ENCODE results near the gene ARL5B. TPM values are rescaled to one million over a fixed set of nuclear protein-coding genes. Genes with fewer than 3 reads are reported as not detected.

ARL5B gene
- total and polyA plus RNA-seq, 2 of the 8 experiments (the other 6 are each of a cell fraction or from before 2014, with no cell fraction given) = 8.4 to 52.1 TPM

GRCh38 chr10:18649364-18649959 lies 9.8 kb upstream of the ARL5B start:
- H3K23me2 ChIP-seq (ENCODE audit: low read depth, low read length) = peaks cover 5% of the 10 kb centered on the region; the same call in 1 of the 2 replicates
- no peak overlapping the region for H2AFZ ChIP-seq (ENCODE audit: low read length)
- H2AK5ac ChIP-seq (ENCODE audit: low read depth, low read length) = no peak overlapping the region
- H3K79me2 ChIP-seq (ENCODE audit: control insufficient read depth in 1 of 2, insufficient read depth in 2 of 2, low read length in 2 of 2) = peaks cover 0 to 36% of the 10 kb centered on the region in 2 experiments; a peak in 2 of 4 replicates
- H2BK120ac ChIP-seq (replicated peaks; ENCODE audit: low read depth, low read length) = no peak overlapping the region
- WGBS, 2 experiments (ENCODE audit: extremely low coverage in 1 of 2, insufficient coverage in 1 of 2, insufficient read length in 1 of 2, insufficient replicate concordance in 2 of 2, low coverage in 1 of 2, low lambda C conversion rate in 2 of 2, missing lambda C conversion rate in 1 of 2) = 86% methylated on average over 7 of the region's 7 CpGs; no CpG with 5 or more reads in 1 of the 2 experiments
- no peak overlapping the region for H2BK5ac ChIP-seq (ENCODE audit: low read depth, low read length)
- no peak overlapping the region for H2BK12ac ChIP-seq (ENCODE audit: low read depth, low read length)
- no peak overlapping the region for H4K5ac ChIP-seq (ENCODE audit: insufficient read length, low read depth, low read length)
- no peaks in the 10 kb centered on the region; a peak in 2 of 7 replicates for H3K4me1 ChIP-seq (replicated peaks in 1 of 4; ENCODE audit: control insufficient read depth in 3 of 4, insufficient read depth in 4 of 4, low read length in 3 of 4)
- no peaks in the 10 kb centered on the region for H3K27me3 ChIP-seq (replicated peaks in 1 of 4; ENCODE audit: control insufficient read depth in 3 of 4, extremely low read depth in 1 of 4, insufficient read depth in 3 of 4, low read length in 3 of 4)
- no peak overlapping the region for H3K18ac ChIP-seq (ENCODE audit: extremely low read depth, low read length)
- no peaks in the 10 kb centered on the region for H3K9me3 ChIP-seq (ENCODE audit: insufficient read depth in 2 of 2, low read depth in 1 of 2, low read length in 1 of 2)
- H4K8ac ChIP-seq (ENCODE audit: extremely low read depth, insufficient read depth, low read length) = no peak overlapping the region; the same call in 1 of the 2 replicates
- H3K27ac ChIP-seq (ENCODE audit: low read depth, low read length) = no peak overlapping the region
- no peak overlapping the region for H3K9ac ChIP-seq (replicated peaks in 1 of 4; ENCODE audit: extremely low read depth in 1 of 4, low read depth in 3 of 4, low read length in 3 of 4)
- FAIRE-seq (no peak), DNase-seq (ENCODE audit: low read depth in 1 of 2, low spot score in 2 of 2) (no peak)
- H4K20me1 ChIP-seq (replicated peaks in 1 of 2; ENCODE audit: control insufficient read depth in 1 of 2, insufficient read depth in 2 of 2, low read length in 2 of 2) = no peaks in the 10 kb centered on the region
- no peak overlapping the region for H3K56ac ChIP-seq (replicated peaks; ENCODE audit: insufficient read length, low read depth, low read length)
- ChIA-PET POLR2A (ENCODE audit: partially characterized antibody) (no interaction called here), CTCF (ENCODE audit: partially characterized antibody) (interaction anchor here (0.6 kb wide), 1 partner anchor 153 kb away, joined by 5 read pairs; no protein-coding TSS in a partner anchor)
- H3K4ac ChIP-seq (replicated peaks; ENCODE audit: insufficient read length, low read depth, low read length) = no peak overlapping the region
- H3K36me3 ChIP-seq (ENCODE audit: control insufficient read depth in 2 of 4, insufficient read depth in 4 of 4, low read length in 3 of 4) = peaks cover 0 to 21% (median 0%) of the 10 kb centered on the region in 4 experiments; a peak in 3 of 8 replicates
- H2BK15ac ChIP-seq (ENCODE audit: low read length) = no peak overlapping the region
- no peak overlapping the region for H3K14ac ChIP-seq (ENCODE audit: insufficient read length)
- no peak overlapping the region for H2BK20ac ChIP-seq (ENCODE audit: low read length)
- TF ChIP-seq NRF1 (IDR thresholded peaks at IDR 0.05; ENCODE audit: low read depth, low read length) (no peak), EZH2 (IDR thresholded peaks at IDR 0.05; ENCODE audit: low read depth, low read length, severe bottlenecking) (no peak), CTCF (IDR thresholded peaks at IDR 0.05; ENCODE audit: control extremely low read depth in 1 of 3, insufficient read depth in 1 of 3, low read depth in 1 of 3, low read length in 3 of 3) (no peak), USF2 (IDR thresholded peaks at IDR 0.05; ENCODE audit: low read length) (no peak), RXRA (IDR thresholded peaks at IDR 0.05; ENCODE audit: insufficient read depth, low read depth, low read length) (no peak)
- H3K79me1 ChIP-seq (ENCODE audit: low read depth, low read length) = no peaks in the 10 kb centered on the region
- H4K91ac ChIP-seq (replicated peaks; ENCODE audit: insufficient read length, low read length) = no peak overlapping the region
- H3K4me2 ChIP-seq (ENCODE audit: insufficient read depth in 1 of 2, low read depth in 2 of 2, low read length in 2 of 2) = peak overlapping the region; percentile 80 to 81; a peak in 2 of 4 replicates
- H3K4me3 ChIP-seq (ENCODE audit: extremely low read depth in 1 of 4, insufficient read depth in 2 of 4, low read depth in 3 of 4, low read length in 4 of 4) = peak overlapping the region in 2 of 4 experiments; percentile 23 to 84; a peak in 4 of 8 replicates
- H3K23ac ChIP-seq (ENCODE audit: insufficient read length) = no peak overlapping the region

All from H1 (cell line).